GM12801 (cell line): ENCODE results near the gene CRYBG1.

ENCODE experiments used
- TF ChIP-seq, protein P1 (sequence below): IDR thresholded peaks from one replicate; pipeline ENCODE4 v1.5.1; 2011; ENCODE audit warnings: control low read depth; ENCODE audit not compliant: insufficient read length; ENCODE audit errors: extremely low read depth

The CRYBG1 gene

DNA sequence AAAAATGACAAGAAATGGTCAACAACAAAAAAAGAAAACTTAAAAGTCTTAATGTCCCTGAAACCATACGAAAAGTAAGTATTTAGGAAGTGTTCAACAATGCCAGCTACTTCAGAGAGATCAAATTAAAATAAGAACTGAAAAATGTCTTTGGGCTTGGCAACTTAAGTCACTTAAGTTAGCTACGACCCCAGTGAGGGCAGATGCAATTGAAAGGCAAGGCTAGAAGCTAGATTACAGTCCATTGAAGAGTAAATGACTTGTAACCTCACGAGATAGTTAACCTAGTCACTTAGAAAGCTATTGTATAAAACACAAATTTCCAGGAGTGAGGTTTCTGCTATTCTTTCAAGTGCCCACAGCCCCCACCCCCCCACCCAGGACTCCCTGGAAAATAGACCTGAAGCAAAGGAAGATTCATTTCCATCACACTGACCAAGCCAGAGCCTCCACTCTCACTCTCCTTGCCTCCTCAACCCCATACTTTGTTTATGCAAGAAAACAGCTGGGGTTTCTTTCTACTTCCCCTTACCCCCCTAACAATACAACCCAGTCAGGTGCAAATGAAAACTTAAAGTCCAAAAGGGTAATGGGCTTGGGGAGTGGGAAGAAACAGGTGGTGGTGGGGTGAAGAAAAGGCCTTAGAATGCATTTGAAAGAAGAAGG lies 254.2 kb downstream of the CRYBG1 start:
- TF ChIP-seq, protein P1, sequence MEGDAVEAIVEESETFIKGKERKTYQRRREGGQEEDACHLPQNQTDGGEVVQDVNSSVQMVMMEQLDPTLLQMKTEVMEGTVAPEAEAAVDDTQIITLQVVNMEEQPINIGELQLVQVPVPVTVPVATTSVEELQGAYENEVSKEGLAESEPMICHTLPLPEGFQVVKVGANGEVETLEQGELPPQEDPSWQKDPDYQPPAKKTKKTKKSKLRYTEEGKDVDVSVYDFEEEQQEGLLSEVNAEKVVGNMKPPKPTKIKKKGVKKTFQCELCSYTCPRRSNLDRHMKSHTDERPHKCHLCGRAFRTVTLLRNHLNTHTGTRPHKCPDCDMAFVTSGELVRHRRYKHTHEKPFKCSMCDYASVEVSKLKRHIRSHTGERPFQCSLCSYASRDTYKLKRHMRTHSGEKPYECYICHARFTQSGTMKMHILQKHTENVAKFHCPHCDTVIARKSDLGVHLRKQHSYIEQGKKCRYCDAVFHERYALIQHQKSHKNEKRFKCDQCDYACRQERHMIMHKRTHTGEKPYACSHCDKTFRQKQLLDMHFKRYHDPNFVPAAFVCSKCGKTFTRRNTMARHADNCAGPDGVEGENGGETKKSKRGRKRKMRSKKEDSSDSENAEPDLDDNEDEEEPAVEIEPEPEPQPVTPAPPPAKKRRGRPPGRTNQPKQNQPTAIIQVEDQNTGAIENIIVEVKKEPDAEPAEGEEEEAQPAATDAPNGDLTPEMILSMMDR, result no peak

DNA sequence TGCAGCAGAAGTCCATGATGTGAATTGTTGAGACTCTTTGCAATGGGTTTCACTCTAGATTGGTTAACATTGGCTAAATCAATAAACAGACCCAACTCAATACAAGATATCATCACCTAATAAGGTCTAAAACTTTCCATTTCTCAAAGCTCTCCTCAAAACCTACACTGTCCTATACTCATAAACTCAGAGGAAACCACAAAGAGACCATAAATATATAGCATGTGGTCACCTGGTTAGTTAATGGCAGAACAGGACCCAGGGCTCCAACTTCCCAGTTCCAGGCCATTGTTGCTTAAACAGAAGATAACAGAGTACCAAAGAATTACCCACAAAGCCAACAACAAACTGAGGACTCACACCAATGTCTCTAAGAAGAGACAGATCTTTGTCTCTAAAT lies 256.8 kb downstream of the CRYBG1 start:
- TF ChIP-seq, protein P1, result no peak

DNA sequence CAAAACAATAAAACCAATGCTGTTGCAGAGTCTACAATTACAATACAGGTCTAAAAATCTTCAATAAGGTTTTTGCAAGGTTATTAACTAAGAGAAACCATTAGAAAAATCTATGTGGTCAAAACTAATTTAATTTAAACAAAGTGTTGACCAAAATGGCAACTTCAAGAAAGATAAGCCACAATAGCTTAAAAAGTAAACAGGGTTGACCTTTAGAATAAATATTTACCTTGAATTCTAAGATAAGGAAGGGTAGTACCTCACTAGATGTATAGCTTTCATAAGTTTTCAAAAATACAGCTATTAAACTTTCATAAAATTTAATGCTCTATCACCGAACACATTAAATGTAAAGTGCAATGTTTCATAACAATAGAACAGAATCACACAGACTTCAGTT lies 257.3 kb downstream of the CRYBG1 start:
- TF ChIP-seq, protein P1, result no peak

DNA sequence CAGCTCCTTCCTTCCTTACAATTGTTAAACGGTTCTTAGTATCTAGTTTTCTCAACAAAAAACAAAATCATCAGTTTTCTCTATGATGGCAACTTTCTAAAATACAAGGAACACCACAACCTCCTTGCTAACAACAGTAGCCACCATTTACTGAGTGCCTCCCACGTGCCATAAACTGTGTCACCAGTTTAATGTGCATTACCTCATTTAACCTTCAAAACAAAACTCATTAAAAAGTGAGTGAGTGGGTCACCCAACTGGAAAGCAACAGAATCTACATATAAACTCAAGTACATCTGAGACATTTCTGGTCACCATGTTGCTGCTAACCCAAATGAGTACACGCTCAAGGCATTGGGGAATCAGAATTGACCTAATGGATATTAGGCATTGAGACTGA lies 257.8 kb downstream of the CRYBG1 start:
- TF ChIP-seq, protein P1, result no peak

DNA sequence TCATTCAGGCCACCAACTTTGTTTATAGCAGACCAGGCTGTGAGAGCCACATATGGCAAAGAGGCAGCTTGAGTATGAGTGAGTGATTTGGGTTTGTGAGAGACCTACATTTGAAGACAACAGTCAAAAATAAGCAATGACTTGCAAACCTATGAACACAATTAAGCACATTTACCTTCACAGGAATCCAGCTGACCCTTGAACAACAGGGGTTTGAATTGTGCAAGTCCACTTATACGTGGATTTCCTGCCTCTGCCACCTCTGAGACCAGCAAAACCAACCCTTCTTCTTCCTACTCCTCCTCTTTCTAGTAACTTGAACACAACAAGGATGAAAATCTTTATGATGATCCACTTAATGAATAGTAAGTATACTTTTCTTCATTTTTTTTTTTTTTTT lies 258.7 kb downstream of the CRYBG1 start:
- TF ChIP-seq, protein P1, result no peak

DNA sequence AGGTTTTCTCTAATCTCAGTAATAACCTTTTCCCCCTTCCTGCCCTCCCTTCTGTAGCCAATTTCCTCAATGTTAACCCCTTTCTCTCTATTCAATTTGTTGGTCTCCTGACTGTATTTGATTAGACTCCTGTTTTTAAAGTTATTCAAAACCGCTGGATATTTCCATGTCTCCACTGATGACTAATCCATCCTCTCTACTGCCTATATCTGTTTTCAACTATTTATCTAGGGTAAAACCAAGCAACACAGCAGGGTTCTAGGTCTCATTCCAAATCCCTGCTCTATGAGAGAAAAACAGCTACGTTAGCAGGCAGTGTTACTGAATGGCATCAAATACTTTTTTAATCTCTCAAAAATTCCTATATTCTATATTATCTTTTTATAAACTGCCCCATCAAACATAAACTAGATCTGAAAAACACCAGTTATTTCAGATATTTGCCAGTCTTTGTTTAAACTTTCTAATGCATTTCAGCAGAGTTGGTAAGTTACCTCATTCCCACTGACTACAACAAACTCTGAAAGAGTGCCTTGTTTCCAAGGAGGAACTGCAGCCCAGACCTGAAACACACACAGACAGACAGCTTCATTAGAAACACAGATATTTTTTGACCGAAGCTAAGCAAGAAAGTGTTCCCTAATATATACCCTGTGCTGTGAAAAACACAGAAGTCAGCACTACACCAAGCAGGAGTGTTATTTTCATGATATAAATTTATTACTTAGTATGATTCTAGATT lies 260.6 kb downstream of the CRYBG1 start:
- TF ChIP-seq, protein P1, result no peak
